NB4 (cell line): ENCODE results near the gene SFMBT2.

Source experiments
- MYC ChIP-seq: IDR thresholded peaks from 2 replicates; pipeline ENCODE4 v1.6.1; 2011; ENCODE audit warnings: low read depth, low read length
- POLR2A ChIP-seq: IDR thresholded peaks from 2 replicates; pipeline ENCODE4 v1.6.1; 2011; ENCODE audit warnings: mild to moderate bottlenecking; ENCODE audit not compliant: insufficient read length; ENCODE audit errors: extremely low read depth
- TF ChIP-seq, protein P1 (sequence below): IDR thresholded peaks from one replicate; pipeline ENCODE4 v1.5.1; 2012; ENCODE audit warnings: low read depth, low read length
- TF ChIP-seq, protein P2 (sequence below): IDR thresholded peaks from 2 replicates; pipeline ENCODE4 v1.6.1; 2011; ENCODE audit warnings: low read depth, low read length

- TF ChIP-seq, protein P1, sequence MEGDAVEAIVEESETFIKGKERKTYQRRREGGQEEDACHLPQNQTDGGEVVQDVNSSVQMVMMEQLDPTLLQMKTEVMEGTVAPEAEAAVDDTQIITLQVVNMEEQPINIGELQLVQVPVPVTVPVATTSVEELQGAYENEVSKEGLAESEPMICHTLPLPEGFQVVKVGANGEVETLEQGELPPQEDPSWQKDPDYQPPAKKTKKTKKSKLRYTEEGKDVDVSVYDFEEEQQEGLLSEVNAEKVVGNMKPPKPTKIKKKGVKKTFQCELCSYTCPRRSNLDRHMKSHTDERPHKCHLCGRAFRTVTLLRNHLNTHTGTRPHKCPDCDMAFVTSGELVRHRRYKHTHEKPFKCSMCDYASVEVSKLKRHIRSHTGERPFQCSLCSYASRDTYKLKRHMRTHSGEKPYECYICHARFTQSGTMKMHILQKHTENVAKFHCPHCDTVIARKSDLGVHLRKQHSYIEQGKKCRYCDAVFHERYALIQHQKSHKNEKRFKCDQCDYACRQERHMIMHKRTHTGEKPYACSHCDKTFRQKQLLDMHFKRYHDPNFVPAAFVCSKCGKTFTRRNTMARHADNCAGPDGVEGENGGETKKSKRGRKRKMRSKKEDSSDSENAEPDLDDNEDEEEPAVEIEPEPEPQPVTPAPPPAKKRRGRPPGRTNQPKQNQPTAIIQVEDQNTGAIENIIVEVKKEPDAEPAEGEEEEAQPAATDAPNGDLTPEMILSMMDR, result no peak
- TF ChIP-seq POLR2A (no peak), MYC (no peak)
- TF ChIP-seq, protein P2, sequence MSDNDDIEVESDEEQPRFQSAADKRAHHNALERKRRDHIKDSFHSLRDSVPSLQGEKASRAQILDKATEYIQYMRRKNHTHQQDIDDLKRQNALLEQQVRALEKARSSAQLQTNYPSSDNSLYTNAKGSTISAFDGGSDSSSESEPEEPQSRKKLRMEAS, result no peak
Measured at GRCh38 chr10:7211857-7212577, 198.8 kb downstream of the SFMBT2 start.
